GM12864 (cell line): ENCODE data around the gene CLPSL1.

Experiments used
- DNase-seq: peaks from one replicate; pipeline ENCODE4 v3.0.0-alpha.2; 2011; ENCODE audit warnings: low read depth
- H3K4me3 ChIP-seq: 2 replicates; pipeline ENCODE4 v1.5.1; 2011; ENCODE audit warnings: mild to moderate bottlenecking, low read depth, low read length, control low read depth
- CTCF ChIP-seq: IDR thresholded peaks from 2 replicates; pipeline ENCODE4 v1.5.1; 2011; ENCODE audit warnings: low read depth, mild to moderate bottlenecking, moderate library complexity, low read length, control low read depth, inconsistent platforms; ENCODE audit errors: missing control alignments

Gene CLPSL1

DNA sequence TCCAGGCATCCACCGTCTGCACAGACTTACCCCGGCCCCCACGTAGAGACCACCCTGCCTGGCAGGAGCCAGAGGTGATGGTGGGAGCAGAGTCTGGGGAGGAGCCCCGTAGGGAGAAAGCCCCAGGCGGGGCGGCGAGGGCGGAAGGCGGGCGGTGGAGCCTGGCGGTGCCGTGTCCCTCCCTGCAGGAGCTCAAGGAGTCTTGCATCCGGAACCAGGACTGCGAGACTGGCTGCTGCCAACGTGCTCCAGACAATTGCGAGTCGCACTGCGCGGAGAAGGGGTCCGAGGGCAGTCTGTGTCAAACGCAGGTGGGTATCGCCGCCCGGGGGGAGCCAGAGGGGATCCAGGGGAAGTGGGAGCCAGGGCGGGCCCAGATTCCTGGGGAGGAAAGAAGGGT, 6.0 kb downstream of the CLPSL1 start:
- no peak overlapping the region for H3K4me3 ChIP-seq
- no peak for TF ChIP-seq CTCF
- DNase-seq, result no peak

DNA sequence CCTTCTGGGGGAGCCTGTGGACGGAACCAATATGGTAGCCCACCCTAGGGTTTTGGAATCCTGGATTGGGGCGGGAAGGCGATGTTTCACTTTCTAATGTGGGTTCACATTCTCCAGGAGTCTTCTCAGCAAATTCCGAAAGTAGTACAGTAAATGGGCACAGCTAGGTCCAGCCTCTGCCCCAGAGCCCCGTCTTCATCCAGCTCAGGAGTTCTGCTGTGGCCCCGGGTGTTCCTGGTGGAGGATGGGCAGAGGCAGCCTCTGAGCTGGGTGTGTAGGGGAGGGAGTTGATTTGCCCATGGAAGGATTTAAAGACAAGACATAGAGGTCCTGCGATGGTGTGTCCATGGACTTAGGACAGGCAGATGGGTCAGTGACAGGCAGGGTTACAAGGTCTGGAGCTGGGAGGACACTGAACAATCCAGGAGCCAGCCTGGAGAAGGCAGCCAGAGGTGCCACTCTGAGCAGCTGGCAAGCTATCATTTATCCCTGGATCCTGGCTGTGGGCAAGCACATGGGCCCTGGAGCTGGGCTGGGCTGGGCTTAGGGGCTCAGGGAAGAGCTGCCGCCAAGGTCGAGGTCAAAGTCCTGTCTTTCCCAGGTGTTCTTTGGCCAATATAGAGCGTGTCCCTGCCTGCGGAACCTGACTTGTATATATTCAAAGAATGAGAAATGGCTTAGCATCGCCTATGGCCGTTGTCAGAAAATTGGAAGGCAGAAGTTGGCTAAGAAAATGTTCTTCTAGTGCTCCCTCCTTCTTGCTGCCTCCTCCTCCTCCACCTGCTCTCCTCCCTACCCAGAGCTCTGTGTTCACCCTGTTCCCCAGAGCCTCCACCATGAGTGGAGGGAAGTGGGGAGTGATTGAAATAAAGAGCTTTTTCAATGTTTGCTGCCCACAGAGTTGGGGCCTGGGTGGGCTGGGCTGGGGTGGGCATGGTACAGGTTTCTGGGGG, 6.7 kb downstream of the CLPSL1 start:
- no peak for TF ChIP-seq CTCF
- DNase-seq, result no peak
- H3K4me3 ChIP-seq, result no peak overlapping the region

DNA sequence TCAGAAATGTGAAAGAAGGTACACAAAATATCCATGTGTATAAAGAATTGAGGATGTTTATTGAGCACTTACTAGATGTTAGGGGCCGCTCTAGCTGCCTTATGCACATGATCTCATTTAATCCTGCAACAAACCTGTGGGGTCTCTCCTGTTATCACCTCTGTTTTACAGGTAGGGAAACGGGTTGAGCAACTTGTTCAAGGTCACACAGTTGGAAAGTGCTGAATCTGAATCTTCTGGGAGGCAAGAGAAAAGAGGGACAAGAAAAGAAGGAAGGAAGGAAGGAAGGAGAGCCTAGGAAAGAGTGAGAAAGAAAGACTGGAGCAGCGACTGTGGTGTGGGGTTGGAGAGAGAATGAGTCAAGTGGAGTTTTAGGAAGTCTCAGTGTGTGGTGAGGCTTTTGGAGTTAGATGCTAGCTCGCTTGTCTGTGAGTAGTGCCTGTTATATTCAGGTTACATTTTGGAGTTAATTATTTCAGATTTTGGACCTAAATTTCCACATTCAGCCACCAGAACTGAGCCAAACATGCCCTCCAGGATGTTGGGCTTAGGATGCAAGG, 7.7 kb downstream of the CLPSL1 start:
- H3K4me3 ChIP-seq, result no peak overlapping the region
- no peak for TF ChIP-seq CTCF
- no peak for DNase-seq

GRCh38 chr6:35790683-35791082, 9.9 kb downstream of the CLPSL1 start:
- no peak for DNase-seq
- TF ChIP-seq CTCF, result no peak
- H3K4me3 ChIP-seq, result no peak overlapping the region

DNA sequence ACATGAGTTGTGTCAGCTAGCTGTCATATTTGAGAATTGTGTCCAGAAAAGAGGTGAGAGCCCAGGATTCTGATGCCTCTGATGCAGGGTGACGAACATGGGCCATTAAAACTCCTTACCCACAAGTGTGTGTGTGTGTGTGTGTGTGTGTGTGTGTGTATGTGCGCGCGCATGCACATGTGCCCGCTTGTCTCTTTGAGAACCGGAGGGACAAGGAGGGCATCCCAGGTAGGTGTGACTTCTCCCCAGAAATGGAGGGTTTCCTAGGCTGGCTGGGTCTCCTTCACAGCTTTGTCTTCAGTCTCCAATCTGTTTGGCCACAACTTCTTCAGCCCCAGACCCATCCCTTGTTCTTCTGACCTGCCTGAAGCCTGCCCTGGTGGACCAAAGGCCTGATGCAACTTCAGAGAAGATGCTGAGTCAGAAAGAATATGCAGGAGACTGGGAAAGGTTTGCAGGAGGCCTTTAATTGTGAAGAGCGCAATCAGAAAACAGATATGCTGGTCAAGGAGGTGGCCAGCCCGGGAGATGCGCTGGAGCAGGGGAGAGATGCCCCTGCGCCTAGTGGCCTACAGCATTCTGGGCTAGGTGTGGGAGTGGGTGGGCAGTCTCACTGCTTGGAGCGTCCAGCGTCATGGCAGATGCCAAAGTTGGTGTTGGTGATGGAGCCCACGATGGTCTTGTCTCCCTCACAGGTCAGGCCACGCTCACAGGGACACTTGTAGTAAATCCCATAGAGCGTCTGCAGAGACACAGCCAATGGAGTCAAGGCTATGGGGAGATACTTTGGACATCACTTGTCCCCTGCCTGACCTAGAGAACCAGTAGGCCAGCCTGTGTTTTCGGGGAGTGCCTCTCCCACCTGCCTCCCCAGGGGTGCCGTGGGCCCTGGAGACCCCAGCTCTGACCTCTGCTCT, 14.0 kb downstream of the CLPSL1 start:
- H3K4me3 ChIP-seq, result no peak overlapping the region
- DNase-seq, result no peak
- no peak for TF ChIP-seq CTCF

DNA sequence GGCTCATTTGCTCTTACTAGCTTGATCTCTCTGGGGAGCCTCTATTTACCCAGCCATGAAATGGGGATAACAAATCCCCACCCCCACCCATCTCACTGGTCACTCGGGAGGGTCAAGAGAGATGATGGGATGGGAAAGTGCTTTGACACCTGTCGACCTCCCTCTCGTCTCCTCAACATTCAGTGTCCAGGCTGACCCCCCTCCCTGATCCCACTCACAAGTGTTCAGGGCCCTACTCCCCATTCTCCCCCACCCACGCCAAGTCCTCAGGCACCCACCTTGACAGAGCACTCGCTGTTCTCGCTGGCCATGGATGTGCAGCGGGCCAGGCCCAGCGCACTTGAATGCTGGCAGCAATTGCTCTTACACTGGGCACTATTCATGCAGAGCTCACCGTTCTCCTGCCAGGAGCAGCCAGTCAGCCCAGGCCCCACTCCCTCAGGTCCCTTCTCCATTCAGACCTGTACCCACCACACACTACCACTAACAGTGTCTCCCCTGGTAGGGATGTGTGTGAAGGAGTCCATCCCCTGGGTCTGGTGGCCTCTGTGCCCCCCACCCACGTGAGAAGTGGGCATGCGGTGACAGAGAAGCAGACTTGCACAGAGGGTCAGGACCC, 14.7 kb downstream of the CLPSL1 start:
- no peak for DNase-seq
- no peak overlapping the region for H3K4me3 ChIP-seq
- TF ChIP-seq CTCF, result no peak
